ENCODE results near the gene YJEFN3.

Gene YJEFN3

DNA sequence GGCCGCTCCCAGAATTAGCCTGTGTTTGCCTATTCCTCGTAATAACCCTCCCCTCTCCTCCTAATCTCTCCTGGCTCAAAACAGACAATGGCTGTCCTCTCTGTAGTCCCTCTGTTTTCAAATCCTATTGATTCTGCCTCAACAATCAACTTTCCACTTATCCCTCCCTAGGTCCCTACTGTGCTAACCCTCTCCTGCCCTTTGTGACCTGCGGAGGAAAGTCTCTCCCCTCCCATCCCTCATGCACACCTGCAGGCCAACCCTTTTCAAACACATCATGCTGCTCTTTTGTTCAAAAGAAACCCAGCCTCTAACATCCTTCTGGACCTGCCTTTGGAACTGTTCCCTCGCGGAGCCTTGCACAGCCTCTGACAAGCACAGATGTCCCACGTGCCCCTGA is 46.7 kb downstream of the YJEFN3 start:
- no peak overlapping the region for H3K4me3 ChIP-seq (ENCODE audit: low read depth, low read length)
- TF ChIP-seq CTCF (IDR thresholded peaks at IDR 0.05; ENCODE audit: low read depth, low read length), result no peak

DNA sequence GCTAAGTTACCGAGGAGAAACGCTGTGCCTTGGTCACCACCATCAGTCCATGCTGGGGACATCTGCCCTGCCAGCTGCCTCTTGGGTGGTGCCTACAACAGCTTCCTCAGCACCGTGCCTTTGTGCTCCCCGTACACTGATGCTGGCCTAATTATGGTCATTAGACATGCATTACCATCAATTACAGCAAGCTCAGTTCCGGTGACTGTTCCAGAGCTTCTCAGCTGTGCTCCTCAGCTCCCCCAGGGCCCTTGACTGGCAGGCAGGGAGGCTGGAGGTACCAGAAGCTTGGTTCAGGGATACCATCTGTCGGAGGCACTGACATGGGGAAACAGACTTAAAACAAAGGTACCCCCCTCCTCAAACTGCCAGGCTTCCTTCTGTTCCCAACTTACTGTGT is 49.5 kb downstream of the YJEFN3 start:
- TF ChIP-seq CTCF (IDR thresholded peaks at IDR 0.05; ENCODE audit: low read depth, low read length), result no peak

GRCh38 chr19:19579533-19580361 is 51.0 kb downstream of the YJEFN3 start:
- H3K4me3 ChIP-seq (ENCODE audit: low read depth, low read length), result no peak overlapping the region
- TF ChIP-seq CTCF (IDR thresholded peaks at IDR 0.05; ENCODE audit: low read depth, low read length), result no peak

More for the DNA sequence above, 49.5 kb downstream of the YJEFN3 start:
- no peak overlapping the region for H3K4me3 ChIP-seq (ENCODE audit: low read depth, low read length)

DNA sequence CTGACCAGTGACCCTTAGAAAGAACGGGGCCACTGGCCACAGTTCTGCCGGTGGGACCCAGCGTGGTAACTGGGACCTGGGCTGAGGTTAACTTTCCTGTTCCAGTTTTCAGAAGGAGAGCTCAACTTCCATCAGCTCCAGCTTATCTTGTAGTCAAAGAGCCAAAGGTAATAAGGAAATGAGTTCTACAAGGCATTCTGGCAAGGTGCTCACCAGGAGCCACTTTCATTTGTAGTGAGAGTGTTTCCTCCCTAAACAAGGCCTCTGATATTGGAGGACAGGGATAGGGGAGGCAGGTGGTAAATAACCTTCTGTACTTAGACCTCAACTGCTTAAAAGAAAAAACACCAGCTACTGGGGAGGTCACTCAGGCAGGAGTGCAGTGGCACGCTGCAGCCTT is 51.7 kb downstream of the YJEFN3 start:
- TF ChIP-seq CTCF (IDR thresholded peaks at IDR 0.05; ENCODE audit: low read depth, low read length), result no peak
- H3K4me3 ChIP-seq (ENCODE audit: low read depth, low read length), result no peak overlapping the region

DNA sequence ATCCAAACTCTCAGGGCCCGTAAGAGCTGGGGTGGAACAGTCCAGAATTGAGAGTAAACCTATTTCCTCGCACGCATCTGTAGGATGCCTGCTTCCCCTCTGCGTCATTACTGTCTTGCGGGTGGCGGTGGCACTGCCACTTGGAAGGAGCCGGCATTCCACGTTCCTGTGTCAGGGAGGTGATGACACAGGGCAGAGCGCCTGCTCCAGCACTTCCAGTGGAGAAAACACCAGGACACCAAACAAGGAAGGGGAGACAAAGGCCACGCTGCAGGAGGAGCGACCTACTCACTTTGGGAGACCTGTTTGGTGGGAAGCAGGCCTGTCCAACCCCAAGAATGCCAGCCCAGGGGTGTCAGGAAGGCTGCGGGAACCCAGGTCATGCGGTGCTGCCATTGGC is 52.7 kb downstream of the YJEFN3 start:
- H3K4me3 ChIP-seq (ENCODE audit: low read depth, low read length), result no peak overlapping the region
- no peak for TF ChIP-seq CTCF (IDR thresholded peaks at IDR 0.05; ENCODE audit: low read depth, low read length)

GRCh38 chr19:19582471-19582870 is 53.8 kb downstream of the YJEFN3 start:
- H3K4me3 ChIP-seq (ENCODE audit: low read depth, low read length), result no peak overlapping the region
- TF ChIP-seq CTCF (IDR thresholded peaks at IDR 0.05; ENCODE audit: low read depth, low read length), result no peak

GRCh38 chr19:19584356-19584755 is 55.6 kb downstream of the YJEFN3 start:
- no peak overlapping the region for H3K4me3 ChIP-seq (ENCODE audit: low read depth, low read length)
- no peak for TF ChIP-seq CTCF (IDR thresholded peaks at IDR 0.05; ENCODE audit: low read depth, low read length)
